HG03039 (cell line): ENCODE results near the gene ADGRG1.

Experiments
- ATAC-seq: cut with Tn5 transposase; IDR thresholded peaks from one replicate; pipeline ENCODE4 v1.9.1; 2021; ENCODE audit warnings: mild to moderate bottlenecking, moderate library complexity; ENCODE audit not compliant: unreplicated experiment

Gene ADGRG1

DNA sequence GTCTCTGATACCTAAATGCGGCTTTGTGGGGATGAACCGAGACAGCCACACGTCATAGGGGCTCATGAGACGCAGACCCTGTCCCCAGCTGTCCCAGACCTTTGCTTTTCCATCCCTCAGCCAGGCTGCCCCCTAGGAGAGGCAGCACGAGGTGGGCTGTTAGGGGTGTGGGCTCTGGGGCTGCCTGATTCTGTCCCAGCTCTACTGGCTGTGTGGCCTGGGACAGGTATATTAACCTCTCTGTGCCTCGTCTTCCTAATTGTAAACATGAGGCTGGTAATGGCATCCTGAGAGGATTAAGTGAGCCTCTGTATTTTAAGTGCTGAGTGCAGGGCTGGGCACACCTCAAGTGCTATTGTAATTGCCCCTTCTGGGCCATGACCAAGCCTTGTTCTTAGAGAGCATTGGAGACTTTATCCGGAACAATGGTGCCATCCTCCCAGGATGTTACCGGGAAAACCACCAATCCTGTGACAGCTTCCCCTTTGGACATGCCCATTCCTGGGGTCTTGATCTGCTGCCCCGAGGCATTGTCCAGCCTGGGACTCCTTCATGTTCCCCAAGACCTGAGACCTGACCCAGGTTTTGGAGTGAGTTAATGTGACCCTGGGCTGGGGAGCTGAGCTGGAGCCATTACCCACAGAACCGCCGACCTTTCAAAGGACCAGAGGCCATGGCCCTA is 5.1 kb downstream of the ADGRG1 start:
- ATAC-seq, result no peak

DNA sequence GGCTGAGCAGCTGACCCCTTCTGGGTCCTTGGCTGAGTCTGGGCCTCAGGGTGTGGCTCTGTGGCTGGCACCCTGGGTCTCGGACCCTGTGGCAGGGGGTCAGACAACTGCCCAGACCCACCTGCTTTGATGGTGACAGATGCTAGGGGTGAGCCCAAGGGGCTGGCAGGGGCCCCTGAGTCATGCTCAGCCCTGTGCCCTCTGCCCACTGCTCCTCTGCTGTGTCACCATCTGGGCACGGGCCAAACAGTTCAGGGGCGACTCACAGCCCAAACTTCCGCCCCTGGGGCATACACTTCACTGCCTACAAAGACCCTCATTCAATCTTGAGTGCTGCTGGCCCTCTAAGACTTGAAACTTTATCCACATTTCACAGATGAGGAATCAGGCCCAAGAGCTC is 5.7 kb downstream of the ADGRG1 start:
- no peak for ATAC-seq

DNA sequence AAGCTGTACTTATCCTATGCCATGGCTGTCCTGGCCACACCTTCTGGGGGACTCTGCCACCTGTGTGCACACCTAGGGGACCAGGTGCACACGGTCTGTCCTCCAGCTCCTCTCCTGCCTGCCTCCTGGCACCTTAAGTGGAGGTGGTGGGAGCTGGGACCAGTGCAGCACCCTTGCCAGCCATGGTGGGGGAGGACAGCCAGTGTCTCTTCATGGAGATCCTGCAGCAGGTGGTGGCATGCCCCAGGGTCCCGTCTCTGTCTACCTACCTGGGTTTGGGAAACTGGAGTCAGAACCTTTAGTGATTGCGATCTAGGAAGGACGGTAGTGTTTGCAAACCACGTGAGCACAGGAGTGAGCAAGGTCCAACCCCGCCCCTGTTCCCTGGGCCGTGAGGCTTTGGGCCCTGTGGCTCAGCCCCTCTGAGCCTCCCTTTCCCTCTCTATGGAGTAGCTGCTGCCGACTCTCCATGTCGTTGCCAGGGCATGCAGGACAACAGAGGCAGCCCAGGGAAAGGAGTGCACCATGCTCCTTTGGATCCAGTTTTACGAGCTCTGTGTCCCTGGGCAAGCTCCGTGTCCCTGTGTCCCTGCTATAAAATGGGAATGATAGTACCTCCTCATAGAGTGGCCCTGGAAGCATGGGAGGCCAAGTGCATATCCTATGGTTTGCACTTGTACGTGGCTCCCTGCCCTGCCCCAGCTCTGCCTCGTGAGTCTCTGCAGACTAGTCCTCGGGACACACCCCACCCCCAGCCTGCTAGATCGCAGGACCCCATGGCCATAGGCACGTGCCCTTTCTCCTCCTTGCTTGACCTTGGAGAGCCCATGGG is 7.1 kb downstream of the ADGRG1 start:
- ATAC-seq, result no peak

DNA sequence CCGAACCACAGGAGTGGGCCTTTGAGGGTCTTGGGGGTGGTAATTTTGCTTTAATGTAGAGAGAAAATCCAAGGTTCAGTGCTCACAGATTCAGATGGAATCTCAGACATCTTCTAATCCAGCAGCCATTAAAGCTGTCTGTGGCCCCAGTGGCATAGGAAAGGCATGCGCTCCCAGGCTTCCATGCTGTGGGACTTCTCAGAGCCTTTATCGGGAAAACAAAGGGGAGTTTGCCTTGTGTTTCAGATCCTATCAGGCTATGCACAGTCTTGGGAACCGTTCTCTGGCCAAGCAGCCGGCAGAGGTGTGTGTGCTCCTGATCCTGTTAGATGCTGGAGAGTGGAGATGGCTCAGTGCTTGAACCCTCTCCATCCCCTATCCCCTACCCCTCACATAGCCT is 7.8 kb downstream of the ADGRG1 start:
- no peak for ATAC-seq

DNA sequence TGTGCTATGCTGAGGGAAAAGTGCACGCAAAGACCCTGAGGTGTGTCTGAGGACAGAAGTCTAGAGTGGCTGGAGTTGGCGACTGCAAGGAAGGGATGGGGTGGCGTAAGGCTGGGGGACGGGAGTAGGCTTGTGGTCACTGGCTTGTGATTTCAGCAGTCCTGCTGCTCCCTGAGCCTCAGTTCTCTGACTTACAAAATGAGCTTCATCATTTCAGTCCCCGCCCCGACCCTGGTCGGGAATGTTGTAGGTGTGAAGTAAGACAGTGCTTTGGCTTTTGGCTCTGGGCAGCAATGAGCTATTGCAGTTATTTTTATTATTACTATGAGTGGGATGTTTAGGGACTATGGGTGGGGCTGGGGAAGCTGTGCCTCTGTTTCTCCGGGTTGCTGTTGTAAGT is 8.6 kb downstream of the ADGRG1 start:
- no peak for ATAC-seq

DNA sequence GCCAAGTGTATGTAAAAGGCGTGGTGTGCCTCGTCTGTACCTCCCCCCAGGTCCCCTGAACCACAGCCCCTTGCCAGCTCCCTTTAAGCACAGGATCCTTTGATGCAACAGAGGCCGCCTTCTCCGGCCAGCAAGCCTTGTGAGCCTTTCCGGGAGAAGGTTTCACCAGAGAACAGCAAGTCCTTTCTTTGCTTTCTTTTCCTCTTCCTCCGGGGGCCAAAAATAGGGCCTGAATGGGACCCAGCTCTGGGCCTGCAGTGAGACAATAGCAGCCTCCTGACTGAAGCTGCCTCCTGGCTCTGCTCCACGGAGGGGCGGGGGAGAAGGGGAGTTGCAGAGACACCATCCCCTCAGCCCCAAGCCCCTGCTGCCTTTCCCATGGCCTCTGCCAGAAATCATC is 9.0 kb downstream of the ADGRG1 start:
- ATAC-seq, result no peak

DNA sequence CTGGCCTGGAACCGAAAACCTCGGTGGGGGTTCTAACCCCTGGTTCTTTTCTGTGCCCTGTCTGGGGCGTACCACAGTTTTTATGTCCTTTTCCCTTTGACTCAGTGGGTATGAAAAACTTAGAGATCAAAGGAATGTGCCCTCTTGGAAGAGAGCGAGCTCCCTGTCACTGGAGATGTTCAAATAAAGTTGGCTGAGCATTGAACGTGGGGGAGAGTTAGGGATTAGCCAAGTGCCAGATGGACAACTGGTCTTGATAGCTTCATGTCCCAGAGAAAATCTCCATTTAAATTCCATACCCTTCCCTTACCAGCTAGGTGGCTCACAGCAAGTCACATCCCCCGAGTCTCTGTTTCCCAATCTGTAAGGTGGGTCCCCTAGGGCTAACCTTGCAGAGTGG is 9.5 kb downstream of the ADGRG1 start:
- ATAC-seq, result no peak

DNA sequence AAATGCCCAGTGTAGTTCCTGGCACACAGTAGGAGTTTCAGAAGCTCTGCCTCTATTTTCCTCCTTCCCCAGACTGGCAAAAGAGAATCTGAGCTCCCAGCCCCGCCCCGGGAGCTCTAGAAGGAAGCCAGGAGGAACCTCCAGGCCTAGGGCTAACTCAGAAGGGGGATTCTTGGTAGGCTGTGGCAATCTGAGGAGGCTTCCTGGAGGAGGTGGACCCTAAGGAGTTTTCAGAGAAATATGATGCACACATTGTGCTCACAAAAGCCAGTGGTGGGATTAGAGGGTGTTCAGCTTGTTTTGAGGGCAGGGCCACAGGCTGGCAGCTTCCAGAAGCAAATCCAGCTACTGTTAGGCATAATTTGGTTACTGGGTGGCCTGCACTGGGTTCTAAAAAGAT is 10.0 kb downstream of the ADGRG1 start:
- no peak for ATAC-seq

DNA sequence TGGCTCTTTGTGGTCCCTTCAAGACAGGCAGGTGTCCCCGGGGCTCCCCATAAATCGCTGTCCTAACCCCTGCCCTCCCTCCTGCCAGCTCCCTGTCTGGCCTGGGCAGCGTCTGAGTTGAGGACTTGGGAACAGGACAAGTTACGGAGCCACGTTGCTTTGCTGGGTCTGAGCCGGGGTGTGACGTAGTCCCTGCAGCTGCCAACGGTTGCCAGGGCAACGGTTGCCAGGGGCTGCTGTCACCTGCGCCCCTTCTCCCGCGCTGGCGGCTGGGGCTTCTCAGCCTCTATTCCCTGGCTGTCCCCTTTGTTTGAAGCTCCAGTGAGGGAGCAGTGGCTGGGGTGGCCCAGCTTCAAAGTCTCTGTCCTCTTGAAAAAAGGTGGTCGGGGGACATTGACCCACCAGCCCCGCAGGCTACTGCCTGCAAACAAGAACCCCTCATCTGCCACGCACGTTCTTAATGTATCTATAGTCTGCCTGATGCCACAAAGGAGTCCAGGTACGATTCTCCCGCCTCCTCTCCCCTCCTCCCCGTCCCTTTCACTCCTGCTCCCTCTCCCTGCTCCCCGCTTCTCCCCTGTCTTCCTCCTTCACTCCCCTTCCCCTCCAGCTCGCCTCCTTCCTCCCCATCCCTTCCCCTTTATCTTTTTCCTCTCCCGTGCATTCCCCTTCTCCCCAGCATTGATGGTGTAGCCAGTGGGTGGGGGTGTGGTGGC is 10.9 kb downstream of the ADGRG1 start:
- ATAC-seq, result no peak

DNA sequence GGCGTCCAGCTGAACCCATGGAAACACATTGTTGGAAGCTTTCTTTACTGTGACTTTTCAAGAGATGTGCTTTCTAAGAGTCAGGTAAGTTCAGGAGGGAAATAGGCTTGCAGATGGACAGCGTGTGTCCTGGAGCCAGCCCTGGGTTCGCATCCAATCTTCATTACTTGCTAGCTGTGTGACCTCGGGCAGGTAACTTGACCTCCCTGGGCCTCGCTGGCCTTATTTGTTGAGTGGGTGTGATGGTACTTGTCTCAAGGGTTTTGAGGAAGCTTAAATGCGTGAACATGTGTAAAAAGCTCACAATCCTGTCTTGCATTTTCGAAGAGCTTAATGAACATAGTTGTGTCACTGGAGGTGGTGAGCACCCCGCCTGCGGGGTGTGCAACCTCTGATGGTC is 11.8 kb downstream of the ADGRG1 start:
- ATAC-seq, result no peak

DNA sequence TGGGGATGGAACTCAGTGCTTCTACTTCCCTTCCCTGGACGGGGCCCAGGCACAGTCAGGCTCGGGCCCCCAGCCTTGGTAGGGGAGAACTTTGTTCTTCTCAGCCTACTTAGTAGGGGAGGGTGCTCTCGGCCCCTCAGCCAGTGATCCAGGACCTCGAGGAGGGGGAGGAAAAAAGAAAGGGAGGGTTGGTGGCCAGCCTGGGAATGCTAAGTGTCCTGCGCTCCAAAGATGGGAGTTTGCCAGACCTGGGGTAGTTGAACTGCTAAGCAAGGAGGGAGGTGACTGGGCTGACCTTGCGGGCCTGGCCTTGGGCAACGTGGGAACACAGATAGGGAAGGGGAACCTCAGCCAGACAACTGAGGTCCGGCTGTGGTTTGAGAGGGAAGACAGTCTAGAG is 12.2 kb downstream of the ADGRG1 start:
- no peak for ATAC-seq

DNA sequence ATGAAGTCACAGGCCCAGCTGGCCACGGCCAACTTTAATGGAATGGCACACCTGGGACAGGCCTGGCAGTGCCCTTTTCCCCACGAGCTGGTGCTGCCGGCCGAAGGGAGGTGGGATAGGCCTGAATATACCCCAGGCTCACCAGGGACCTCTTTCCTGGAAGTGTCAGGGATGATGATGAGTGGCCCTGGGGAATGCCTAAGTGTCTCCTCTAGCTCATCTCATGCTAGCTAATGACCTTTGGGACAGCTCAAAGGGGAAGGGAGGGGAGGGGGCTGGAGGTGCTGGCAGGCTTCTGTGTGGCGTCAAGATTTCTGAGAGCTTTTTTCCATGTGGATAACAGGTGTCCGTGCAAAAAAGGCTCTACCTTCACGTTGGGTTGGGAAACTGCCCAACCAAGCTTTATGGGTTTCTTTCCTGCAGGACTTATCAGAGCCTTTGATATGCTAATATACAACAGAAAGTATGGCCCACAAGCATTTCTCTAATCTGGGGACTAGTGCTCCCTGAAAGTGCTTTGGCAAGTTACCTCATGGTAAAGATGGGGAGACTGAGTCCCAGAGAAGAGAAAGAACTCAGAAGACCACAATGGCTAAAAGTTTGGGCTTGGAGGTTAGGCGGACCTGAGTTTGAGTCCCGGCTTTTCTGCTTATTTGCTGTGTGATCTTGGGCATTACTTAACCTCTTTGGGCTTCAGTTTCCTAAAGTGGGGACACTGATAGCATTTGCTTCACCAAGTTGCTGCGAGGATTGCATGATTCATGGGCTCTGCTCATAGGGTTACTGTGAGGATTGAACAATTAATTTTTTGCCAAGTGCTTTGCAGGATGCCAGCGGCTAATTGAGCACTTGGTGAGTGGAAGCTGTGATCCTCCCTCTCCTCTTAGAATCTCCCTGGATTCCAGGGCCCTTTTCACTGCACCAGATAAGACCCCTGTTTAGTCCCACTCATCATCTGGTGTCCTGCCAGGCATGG is 14.0 kb downstream of the ADGRG1 start:
- no peak for ATAC-seq

DNA sequence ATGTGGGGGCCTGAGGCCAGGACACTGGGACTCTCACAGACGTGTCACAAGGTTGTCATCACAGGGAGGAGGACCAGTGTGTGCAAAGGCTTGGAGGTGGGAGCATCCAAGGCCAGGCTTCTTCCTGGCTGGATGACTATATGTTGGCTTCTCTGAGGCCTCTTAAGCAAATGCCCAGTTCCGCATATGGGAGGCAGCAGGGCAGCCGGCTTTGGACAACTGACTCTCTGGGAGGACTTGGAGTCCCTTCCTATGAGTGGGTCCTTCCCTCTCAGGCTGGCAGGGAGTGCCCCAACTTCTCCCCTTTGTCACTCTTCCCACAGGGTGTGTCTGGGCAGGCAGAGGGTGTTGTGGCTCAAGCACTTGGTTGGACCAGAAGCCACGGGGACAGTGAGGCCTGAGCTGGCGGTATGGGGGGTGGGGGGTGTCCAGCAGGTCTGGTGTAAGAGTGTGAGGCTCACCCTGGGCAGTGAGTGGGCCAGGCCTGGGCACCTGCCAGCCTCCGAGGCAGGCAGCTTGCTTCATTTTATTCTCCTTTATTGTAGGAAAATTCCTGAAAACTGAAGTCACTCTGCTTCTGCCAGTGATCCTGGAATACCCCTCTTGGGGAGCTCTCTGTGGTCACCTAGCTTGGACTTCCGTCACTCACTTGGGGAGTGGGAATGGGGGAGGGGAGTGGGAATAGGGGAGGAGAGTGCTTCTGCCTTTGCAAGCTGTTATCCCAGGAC is 14.9 kb downstream of the ADGRG1 start:
- no peak for ATAC-seq

DNA sequence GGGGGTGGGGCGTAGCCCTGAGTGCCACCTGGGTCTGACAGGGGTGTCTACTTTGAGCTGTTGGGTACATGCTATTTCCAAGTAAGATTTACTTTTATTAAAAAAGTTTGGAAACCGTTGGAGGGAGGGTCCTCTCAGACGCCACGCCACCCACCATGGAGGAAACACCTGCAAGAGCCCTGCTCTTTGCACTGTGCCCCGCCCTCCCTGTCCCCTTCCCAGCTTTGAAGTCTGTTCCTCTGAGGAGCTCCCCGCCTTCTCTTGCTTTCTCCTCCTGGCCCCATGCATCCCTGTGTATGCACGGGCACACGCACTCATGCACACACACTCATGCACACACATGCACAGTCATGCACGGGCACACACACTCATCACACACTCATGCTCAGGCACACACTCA is 15.5 kb downstream of the ADGRG1 start:
- no peak for ATAC-seq

DNA sequence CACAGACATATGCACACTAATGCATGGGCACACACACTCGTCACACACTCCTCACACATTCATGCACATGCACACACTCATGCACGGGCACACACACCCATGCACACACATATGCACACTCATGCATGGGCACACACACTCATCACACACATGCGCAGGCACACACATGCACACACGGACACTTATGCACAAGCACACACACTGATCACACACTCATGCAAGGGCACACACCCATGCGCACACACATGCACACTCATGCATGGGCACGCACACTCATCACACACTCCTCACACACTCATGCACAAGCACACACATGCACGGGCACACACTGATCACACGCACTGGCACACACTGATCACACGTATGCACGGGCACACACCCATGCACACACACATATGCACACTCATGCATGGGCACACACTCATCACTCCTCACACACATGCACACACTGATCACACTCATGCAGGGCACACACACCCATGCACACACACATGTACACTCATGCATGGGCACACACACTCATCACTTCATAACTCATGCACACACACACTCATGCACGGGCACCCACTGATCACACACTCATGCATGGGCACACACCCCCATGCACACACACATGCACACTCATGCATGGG is 16.1 kb downstream of the ADGRG1 start:
- no peak for ATAC-seq

DNA sequence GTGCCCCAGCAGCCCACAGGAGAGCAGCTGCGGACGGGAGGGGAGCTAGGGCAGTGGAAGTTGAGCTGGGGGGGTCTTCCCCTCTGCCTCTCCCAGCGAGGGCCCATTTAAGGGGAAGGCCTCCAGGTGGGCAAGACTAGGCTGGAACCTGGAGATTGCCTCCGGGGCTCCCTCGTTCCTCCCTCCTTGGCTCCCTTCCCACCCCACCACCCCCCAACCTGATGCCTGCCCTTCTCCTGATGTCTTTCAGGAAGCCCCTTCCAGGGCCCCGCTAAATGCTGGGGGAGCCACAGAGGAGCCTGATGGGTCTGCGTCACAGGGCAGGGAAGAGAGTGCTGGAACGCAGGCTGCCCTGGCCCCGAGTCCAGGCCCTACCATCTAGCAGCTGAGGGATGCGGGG is 16.7 kb downstream of the ADGRG1 start:
- no peak for ATAC-seq

DNA sequence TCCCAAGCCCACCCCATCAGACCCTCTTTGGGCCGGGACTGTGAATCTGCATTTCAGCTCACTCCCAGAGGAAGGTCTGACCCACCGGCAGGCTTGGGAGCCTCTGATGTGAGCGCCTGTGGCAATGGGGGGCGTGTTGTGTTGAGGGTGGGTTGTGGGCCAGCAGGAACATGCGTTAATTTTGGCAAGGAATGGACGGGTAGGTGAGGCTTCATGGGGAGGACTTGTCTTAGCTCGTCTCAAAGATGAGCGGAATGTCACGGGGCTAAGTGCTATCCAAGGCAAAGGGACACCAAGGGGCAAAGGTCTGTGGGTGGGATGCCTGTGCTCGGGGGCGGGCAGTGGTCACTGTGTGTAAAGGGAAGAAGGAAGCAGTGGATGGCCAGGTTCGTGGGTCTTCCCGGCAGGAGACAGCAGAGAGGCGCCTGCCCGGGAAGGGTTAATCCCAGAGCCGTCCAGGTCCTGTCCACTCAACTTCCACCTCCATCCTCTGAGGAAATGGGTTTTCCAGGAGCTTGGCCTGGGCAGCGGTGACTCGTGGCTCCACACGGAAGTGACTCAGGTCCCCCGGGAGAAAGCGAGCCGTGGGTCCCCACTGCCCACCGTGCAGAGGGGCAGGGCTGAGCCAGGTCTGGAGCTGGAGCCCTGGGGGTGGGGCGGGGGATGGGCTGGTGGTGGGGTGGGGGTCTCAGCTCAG is 17.4 kb downstream of the ADGRG1 start:
- no peak for ATAC-seq

DNA sequence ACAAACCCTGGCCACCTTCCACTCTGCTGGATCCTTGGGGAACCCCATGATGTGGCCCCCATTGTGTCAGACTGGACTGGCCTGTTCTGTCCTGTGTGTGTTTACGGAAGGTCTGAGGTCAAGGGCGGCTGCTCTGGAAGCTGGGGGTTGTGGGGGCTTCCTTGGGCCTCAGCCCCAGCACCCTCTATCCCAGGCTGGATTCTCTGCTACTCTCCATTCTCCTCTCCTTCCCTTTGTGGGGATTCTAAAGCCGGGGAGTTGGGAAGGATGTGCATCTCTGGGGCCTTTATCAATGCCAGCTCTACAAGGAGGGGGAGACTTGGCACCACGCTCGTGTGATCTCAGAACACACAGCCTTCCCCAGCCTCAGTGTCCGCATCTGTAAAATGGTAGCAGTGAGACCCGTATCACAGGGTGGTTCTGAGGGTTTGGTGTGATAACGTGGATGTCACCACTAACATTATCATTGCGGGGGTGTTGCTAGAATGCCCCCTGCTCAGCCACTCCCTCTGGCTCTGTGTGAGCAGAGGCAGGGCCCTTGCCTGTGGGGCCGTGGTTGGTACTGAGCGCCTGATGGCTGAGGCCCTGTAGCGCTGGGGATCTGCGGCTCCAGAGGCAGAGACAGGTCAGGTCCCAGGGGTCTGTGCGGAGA is 18.1 kb downstream of the ADGRG1 start:
- no peak for ATAC-seq
